Panc1 (cell line): ENCODE data around the gene WFDC2.

Experiments
- POLR2AphosphoS5 ChIP-seq: IDR thresholded peaks from 2 replicates; pipeline ENCODE4 v1.6.1; 2012; ENCODE audit warnings: mild to moderate bottlenecking, low read depth, low read length, moderate library complexity
- SIN3A ChIP-seq: IDR thresholded peaks from 2 replicates; pipeline ENCODE4 v1.6.1; 2012; ENCODE audit warnings: low read depth, mild to moderate bottlenecking, low read length, moderate library complexity, borderline replicate concordance; ENCODE audit not compliant: insufficient read depth
- TF ChIP-seq, protein P1 (sequence below): fragments of 450-650 bp; IDR thresholded peaks from 2 replicates; pipeline ENCODE4 v1.5.1; 2017; ENCODE audit warnings: mild to moderate bottlenecking

DNA sequence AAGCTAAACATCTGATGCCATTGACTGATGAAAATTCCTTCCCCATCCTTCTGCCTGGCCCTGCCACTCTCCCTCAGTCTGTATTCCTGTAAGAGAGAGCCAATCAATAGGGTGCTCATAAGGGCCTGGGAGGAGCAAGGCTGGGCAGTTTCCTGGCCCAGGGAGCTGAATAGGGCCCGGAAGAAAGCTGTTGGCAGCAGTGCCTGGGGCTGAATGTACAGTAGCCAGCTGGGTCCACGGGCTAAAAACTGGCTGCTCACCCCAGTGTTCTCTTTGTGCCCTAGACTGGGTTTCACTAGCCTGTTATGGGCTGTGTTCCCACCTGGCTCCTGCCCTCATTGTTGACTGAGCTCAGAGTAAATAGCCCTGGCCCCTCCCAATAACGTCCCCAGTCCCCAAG, 1.7 kb upstream of the WFDC2 start:
- TF ChIP-seq SIN3A (no peak), POLR2AphosphoS5 (no peak)
- TF ChIP-seq, protein P1, sequence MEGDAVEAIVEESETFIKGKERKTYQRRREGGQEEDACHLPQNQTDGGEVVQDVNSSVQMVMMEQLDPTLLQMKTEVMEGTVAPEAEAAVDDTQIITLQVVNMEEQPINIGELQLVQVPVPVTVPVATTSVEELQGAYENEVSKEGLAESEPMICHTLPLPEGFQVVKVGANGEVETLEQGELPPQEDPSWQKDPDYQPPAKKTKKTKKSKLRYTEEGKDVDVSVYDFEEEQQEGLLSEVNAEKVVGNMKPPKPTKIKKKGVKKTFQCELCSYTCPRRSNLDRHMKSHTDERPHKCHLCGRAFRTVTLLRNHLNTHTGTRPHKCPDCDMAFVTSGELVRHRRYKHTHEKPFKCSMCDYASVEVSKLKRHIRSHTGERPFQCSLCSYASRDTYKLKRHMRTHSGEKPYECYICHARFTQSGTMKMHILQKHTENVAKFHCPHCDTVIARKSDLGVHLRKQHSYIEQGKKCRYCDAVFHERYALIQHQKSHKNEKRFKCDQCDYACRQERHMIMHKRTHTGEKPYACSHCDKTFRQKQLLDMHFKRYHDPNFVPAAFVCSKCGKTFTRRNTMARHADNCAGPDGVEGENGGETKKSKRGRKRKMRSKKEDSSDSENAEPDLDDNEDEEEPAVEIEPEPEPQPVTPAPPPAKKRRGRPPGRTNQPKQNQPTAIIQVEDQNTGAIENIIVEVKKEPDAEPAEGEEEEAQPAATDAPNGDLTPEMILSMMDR, result no peak
